Inflammatory macrophage treated with lipopolysaccharide for 4 hours (primary cell): Measurements from ENCODE around the gene KCNQ2.

Experiments
- DNase-seq: peaks from one replicate; pipeline ENCODE4 v3.0.0-alpha.2; 2020

The KCNQ2 gene

DNA sequence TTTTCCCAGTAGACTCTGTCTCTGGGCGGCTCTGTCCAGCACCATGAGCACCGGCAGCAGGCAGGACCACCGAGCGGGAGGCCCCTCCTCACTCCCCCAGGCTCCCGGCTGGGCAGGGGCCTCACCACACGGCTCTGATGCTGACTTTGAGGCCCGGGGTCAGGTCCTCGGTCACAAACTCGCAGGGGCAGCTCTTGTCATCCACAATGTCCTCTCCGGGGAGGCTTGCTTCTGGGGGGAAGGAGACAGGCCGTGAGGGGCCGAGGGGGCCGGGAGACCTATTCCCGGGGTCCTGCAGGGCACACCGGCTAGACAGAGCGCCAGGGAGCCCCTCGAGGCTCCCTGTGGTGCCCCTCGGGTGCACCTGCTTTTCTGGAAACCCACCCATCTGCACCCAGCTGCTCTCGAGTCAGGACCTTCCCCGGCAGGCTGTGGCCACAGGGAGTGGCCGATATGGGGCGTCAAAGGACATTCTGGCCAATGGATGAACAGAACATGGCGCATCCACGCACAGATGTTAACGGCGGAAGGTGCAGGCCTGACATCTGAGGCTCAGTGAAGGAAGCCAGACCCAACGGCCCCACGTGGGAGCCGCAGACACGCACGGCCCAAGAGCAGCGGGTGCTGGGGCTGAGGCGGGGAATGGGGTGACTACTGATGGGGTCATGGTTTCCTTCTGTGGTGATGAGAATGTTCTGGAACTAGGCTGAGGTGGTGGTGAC is 58.3 kb downstream of the KCNQ2 start:
- no peak for DNase-seq

DNA sequence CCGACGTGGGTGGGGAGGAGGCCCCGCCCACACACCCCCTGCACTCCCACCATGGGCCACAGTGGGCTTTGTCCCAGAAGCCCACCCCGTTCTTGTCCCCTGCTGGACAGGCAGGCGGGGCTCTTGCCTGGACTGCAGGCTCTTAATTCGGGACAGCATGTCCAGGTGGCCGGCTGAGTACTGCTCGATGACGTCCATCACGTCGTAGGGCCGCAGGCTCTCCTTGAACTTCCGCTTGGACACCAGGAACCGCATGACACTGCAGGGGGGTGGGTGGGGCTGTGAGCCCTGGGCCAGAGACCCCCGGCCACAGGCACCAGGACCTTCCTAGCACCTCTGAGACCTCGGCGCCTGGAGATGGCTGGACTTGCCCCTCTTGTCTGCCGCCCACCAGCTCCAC is 59.1 kb downstream of the KCNQ2 start:
- no peak for DNase-seq

DNA sequence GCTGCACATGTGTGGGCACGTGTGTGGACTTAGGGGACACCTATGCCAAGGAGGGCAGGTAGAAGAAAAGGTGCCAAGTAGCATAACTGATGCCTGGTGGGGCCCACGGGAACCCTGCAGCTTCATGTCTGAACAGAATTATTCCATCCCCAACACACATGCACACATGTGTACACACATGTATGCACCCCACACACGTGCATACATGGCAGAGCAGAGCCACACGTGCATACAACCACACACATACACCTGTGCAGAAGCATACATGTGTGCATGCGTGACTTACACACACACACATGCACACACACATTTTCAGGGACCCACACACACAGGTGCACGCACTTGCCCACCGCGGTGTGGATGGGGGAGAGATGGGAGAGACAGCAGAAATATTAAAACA is 59.6 kb downstream of the KCNQ2 start:
- no peak for DNase-seq

DNA sequence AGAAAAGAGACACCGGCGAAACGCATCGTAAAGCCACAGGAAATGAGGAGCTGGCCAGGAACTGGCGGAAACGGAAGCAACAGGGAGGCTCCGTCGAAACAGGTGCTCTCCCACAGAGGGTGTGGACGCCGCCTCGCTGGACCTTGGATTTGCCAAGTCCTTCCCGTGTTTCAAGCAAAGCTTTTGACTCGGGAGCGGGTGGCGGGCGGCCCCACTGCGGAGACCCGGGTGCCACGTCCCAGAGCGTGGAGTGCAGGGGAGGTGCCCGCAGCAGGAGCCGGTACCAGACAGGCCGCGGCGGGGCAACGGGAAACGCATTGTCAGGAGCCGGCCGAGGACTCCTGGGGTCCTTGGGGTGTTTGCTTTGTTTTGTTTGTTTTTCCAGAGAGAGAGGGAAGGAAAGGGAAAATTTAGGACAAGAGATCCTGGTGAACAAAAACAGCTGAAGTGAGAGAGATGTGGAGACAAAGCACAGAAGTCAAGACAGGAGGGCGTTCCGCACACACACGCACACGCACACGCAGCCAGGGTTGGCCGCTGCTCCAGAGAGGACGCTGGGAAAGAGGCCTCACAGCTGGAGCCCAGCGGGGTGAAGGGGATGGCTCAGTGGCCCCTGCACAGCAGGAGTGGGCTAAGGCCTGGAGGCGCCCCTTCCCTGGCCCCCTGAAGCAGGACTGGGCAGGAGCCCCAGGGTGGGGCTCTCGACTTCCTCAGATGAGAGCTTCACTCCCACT is 60.4 kb downstream of the KCNQ2 start:
- no peak for DNase-seq

DNA sequence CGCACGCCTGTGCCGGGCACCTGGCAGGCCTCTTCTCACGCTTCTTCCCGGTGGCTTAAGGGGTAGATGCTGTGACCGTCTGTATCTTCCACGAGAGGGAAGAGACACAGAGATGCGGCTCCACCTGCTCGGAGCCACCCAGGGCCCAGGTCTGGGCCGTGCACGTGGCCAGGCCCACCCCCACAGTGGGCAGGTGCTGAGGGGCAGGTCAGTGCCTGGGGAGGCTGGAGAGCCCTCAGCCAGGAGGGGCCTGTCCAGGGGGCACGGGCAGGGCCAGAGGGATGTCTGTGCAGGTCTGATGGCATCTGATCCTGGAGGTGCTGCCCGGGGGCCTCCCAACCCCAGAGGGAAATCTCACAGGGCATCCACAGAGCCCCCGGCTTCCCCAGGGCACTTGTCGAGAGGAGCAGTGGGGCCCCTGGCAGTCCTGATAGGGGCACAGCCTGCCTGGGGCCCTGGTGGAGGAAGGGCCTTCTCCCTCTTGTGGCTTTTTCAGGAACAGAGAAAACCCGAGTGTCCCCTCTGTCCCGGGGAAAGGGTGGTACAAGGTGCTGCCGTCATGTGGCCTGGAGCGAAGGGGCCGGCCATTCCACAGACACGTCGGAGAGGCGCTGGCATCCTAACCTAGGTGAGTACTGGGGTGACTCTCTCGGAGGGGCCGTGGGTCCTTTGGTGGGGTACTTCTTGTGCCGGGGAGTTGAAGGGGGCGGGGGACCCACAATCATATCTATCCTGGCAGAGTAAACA is 61.1 kb downstream of the KCNQ2 start:
- DNase-seq: no peak

DNA sequence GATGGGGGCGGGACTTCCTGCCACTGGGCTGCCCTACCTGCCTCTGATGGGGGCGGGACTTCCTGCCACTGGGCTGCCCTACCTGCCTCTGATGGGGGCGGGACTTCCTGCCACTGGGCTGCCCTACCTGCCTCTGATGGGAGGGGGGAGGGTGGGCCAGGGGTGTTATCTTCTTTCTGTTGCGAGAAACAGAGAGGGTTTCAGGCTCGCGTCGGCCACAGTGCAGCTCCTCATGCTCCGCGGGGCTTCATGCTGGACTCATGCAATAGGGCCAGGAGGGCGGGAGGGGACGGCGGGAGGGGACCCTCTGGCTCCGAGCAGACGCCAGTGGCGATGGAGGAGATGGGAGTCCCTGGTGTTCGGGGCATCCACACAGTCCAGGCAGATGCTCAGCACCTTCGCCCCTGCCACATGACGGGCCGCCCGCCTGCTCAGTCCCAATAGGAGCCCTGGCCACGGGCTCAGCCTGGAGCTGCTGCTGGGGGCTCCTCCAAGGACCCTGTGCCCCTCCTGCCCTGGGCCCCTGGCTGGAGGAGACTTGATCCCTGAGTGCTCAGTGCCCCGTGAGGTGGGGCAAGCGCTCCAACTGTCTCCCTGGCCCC is 62.5 kb downstream of the KCNQ2 start:
- DNase-seq: no peak

DNA sequence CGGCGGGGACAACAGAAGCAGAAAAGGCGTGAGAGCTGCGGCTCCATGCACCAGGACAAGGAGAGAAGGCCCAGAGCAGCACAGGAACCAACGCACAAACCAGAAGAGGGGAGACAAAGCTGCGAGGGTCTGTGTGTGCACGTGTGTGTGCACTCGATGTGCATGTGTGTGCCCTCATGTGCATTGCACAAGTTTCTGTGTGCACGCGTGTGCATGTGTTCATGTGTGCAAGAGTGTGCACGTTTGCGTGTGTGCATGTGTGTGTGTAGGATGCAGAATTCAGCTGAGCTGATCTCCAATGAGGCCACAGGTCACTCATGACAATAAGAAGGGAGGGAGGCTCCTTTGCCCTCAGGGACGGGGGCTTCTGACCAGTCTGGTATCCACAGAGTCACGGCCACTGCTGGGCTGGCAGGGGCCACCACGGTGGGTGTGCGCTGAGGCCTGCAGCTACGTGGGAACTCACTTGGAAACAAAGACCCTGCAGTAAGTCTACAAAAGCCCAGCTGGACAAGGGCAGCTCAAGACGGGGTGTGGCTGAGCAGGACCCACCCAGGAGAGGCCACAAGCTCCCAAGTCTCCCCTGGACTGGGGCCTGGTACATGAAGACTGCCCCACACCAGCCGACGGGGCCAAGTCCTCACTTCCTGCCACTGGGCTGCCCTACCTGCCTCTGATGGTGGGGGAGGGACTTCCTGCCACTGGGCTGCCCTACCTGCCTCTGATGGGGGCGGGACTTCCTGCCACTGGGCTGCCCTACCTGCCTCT is 63.2 kb downstream of the KCNQ2 start:
- DNase-seq: no peak

DNA sequence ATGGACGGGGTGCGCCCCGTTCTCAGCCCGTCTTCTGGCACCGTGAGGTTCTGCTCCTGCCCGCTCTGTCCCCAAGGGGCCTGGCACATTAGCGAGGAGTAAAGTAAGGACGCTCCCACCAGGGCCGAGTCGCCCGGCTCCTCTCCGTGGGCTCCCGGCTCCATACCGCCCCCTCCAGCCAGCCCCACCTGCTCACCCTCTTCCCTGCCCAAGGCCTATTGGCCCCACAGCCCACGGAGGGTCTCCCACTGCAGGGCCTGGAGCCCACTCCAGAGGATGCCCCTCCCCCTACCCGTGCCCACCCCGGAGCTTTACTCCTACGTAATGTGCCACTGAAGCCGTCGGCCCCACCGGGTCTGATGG is 63.8 kb downstream of the KCNQ2 start:
- DNase-seq: no peak

DNA sequence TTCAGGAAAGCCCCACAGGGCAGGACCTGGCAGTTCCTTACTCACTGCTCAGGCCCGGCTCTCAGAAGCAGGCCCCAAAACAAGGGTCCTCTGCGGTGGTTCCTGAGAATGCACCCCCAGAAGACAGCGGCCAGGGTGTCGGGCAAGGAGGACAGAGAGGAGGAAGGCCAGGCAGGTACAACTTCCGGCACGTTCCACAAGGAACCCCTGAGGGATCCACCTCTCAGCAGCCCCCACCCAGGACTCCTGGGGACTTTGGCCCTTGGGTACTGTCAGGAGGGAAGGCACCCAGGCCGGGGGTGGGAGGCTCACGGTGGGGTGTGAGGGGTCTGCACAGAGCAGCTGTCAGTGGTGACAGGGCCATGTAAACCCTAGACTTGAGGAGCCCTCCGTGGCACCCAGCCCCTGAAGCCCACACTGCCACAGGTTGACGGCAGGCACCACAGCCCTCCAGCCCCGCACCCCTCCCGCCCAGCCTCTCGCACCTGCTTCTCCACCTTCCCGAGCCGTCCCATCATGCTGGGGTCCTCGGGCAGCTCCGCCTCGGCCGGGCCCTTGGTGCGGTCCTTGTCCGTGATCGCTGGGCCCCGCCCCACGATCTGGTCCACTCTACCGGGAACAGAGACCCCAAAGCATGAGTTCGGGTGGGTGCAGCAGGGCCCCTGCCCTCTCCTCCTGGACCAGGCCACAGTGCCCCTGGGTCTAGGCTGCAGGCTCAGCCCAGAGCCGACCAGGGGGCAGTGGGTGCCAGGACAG is 64.3 kb downstream of the KCNQ2 start:
- DNase-seq: no peak

DNA sequence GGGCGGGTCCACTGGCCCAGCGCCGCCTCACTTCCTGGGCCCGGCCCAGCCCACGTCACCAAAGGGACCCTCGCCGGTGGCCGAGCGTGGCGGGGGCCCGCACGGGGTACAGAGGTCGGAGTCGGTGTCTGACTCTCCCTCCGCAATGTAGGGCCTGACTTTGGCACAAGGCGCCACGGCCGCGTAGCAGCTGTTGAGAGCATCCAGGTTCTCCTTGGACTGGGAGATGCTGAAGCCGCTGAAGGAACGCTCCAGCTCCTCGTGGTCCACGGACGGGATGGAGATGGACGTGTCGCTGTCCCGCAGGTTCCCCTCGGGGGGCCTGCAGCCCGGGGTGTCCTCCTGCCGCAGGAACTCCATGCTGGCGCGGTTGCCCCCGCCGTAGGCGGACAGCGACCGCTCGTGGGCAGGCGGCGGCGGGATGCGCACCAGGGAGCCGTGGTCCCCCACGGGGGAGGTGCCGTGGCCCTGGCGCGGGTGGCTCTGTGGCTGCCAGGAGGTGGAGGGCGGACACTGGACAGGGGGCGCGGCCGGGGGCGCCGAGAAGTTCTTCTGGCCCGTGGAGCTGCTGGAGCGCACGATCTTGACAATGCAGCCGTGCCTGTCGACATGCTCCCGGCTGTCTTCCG is 65.7 kb downstream of the KCNQ2 start:
- no peak for DNase-seq

DNA sequence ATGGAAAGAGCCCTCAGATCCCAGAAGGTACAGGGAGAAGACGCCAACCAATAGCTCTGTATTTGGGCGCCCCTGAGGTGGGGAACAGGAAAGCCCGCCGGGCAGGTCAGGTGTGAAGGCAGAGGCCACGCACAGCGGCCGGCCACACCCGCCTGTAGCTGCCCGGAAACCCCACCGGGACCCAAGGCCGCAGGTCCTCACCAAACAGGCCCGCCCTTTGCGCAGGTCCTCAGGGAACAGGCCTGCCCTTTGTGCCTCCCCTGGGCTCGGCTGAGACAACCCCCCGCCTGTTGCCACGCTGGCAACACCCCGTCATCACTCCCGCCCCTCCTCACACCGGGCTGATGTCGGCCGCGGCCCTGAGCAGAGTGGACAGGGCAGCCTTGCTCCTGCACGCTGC is 66.4 kb downstream of the KCNQ2 start:
- no peak for DNase-seq

DNA sequence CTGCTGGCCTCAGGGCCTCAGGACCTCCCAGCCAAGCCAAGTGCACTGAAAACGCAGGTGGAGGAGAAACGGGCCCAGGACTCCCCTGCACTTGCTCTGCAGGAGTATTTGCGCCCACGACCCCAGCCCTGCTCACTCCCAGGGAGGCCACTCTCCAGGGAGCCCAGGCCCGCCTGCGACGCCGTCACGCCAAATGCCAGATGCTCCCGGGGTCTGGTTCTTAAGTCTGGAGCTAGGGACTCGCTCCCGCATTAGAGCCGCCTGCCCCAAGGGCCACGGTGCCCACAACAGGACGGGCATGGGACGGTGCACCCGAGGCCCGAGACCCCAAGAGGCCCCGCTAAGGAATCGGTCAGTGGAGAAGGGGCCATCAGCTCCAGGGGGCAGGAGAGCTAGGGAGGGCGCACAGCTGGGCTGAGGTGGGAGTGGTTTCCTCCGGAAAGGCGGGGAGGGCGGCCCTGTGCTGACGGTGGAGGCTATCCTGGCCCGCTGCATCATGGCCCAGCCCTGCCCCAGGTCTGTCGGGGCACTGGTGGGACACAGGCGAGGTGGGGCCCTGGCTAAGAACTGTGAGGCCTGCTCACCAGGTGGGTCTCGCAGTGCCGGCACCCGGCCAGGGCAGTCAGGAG is 67.2 kb downstream of the KCNQ2 start:
- DNase-seq: no peak

DNA sequence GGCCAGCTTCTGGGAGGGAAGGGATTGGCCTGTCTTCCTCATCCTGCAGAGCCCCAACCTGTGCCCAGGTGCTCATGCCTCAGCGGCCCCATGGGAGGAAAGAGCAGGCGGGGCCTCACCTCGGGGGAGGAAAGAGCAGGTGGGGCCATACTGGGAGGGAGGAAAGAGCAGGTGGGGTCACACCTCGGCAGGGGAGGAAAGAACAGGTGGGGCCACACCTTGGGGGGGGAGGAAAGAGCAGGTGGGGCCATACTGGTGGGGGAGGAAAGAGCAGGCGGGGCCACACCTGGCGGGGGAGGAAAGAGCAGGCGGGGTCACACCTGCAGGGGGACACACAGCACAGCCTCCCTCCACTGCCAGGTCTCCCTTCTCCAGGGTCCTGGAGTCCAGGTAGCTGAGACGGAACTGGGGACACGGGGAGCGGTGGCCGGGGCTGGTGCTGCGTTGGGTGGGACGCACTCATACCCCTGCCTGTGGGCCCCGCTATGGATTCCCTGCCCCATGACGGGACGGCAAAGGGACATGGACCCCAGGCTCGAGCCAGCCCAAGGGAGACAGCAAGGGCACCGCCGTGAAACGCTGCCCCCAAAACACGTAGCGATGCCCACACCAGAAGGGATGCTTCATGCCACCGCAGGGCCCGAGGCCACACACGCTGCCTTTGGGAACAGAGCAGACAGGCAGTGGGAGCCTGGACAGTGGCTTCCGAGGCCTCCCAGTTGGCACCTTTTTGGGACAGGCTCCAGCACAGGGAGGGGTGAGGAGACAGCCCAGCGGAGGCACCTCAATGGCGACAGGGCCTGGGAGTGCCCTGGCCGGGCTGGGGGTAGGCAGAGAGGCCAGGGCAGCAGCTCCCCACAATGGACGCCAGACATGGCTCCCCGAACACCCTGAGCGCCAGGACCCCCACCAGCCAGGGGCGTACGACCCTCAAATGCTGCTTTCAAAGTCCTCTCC is 68.0 kb downstream of the KCNQ2 start:
- DNase-seq: no peak

DNA sequence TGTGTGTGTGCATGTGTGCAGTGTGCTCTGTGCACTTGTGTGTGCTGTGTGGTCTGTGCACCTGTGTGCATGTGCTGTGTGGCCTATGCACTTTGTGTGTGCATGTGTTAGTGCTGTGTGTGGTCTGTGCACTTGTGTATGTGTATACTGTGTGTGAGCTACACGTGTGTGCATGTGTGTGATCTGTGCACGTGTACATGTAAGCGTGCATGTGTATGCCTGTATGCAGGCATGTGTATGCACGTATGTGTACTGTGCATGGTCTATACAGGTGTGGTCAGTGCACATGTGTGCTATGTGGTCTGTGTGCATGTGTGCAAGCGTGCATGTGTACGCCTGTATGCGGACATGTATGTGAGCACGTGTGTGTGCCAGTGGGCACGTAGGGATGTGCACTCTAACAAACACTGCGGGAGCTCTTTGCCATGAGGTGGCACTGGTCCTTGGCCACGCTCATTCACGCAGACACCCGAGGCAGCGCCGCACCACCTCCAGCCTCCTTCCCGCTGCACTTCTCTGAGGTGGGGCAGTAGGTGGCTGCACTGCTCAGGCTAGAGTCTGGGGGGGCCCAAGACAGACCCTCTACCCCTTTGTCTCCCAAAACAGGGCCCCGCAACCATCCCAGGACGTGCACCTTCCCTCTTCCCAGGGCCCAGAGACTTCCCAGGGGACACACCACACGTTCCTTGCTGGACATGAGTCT is 68.9 kb downstream of the KCNQ2 start:
- no peak for DNase-seq

DNA sequence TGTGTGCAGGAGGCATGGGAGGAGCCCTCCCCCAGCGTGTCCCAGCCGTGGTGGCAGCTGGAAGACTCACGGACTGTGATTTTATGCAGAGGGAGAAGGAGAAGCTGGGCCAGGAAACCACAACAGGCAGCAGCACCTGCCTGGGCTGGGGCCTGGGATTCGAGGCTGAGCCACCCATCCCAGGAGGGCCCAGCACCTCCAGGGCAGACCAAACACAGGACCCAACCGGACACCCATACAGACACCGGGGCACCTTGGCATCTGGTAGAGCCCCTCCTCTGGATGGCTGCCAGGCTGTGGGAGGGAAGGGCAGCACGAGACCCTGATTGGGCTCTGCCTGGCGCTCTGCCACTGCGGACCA is 69.6 kb downstream of the KCNQ2 start:
- no peak for DNase-seq

DNA sequence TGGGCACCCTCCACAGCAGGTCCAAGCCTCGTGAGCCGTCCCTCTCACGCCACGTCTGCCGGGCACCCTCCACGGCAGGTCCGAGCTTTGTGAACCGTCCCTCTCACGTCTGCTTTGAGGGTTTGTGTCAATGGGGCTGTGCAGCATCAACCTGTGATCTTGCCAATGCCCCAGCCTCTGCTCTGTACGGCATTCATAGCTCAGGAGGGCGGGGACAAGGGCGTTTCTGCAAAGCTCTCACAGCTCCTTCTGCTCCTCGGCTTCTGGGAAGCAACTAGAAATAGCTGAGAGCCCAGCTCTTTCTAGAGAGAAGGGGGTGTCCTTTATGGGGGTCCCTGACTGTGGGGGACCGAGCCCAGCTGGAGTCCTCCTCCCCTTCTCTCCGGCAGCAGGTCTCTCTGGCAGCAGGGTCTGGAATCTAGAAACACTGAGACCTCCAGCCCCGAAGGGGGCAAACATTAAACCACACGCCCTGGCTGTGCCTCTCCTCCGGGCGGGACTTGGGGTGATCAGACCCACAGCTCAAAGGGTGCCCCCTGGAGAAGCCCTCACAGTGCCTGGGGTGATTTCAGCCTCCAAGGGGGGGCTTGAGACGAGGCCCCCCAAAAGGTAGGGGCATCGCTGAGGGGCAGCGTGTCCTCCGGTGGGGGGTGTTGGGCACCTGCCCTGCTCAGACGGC is 70.1 kb downstream of the KCNQ2 start:
- no peak for DNase-seq

DNA sequence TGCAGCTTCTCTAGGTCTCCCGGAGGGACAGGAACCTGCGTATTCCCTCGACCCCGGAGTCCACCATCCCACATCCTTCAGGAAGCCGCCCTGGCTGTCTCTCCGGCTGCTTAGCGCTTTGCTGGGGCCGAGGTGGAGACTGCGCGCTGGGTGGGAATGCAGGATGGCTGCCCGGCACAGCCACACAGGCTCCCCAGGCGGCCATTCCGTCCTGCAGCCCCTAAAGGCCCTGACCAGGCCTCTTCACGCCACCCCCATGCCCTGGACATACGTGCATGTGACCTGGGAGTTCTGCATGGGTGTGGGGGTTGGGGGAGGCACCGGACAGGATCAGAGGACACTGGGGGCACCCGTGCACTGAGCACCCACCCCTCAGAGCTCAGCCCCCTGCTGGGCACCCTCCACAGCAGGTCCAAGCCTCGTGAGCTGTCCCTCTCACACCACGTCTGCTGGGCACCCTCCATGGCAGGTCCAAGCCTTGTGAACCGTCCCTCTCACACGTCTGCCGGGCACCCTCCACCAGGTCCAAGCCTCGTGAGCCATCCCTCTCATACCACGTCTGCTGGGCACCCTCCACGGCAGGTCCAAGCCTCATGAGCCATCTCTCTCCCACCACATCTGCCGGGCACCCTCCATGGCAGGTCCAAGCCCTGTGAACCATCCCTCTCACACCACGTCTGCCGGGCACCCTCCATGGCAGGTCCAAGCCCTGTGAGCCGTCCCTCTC is 70.9 kb downstream of the KCNQ2 start:
- DNase-seq: no peak
